Retinal pigment epithelial cell (primary cell): ENCODE results near the gene MYDGF.

ENCODE experiments used
- DNase-seq: peaks from one replicate; pipeline ENCODE4 v3.0.0-alpha.2; 2010; ENCODE audit warnings: low read depth
- H3K4me3 ChIP-seq: 2 replicates; pipeline ENCODE4 v1.5.1; 2011; ENCODE audit warnings: mild to moderate bottlenecking, low read length, control low read depth, moderate library complexity
- TF ChIP-seq, protein P1 (sequence below): conservative IDR thresholded peaks from 2 replicates; pipeline ENCODE4 v1.5.1; 2011; ENCODE audit warnings: low read depth, low read length, control low read depth, inconsistent platforms

Gene MYDGF

GRCh38 chr19:4652075-4652474, 18.1 kb downstream of the MYDGF start:
- TF ChIP-seq, protein P1, sequence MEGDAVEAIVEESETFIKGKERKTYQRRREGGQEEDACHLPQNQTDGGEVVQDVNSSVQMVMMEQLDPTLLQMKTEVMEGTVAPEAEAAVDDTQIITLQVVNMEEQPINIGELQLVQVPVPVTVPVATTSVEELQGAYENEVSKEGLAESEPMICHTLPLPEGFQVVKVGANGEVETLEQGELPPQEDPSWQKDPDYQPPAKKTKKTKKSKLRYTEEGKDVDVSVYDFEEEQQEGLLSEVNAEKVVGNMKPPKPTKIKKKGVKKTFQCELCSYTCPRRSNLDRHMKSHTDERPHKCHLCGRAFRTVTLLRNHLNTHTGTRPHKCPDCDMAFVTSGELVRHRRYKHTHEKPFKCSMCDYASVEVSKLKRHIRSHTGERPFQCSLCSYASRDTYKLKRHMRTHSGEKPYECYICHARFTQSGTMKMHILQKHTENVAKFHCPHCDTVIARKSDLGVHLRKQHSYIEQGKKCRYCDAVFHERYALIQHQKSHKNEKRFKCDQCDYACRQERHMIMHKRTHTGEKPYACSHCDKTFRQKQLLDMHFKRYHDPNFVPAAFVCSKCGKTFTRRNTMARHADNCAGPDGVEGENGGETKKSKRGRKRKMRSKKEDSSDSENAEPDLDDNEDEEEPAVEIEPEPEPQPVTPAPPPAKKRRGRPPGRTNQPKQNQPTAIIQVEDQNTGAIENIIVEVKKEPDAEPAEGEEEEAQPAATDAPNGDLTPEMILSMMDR: no peak
- H3K4me3 ChIP-seq: no peak overlapping the region
- no peak for DNase-seq

GRCh38 chr19:4650159-4650558, 20.0 kb downstream of the MYDGF start:
- TF ChIP-seq, protein P1: no peak
- DNase-seq: no peak
- H3K4me3 ChIP-seq: no peak overlapping the region

- DNase-seq: no peak
- no peak overlapping the region for H3K4me3 ChIP-seq
- TF ChIP-seq, protein P1: no peak
Observed at GRCh38 chr19:4649392-4650047, 20.6 kb downstream of the MYDGF start.

GRCh38 chr19:4647676-4648644, 22.2 kb downstream of the MYDGF start:
- no peak overlapping the region for H3K4me3 ChIP-seq
- TF ChIP-seq, protein P1: no peak
- DNase-seq: no peak

- TF ChIP-seq, protein P1: no peak
- no peak for DNase-seq
- H3K4me3 ChIP-seq: no peak overlapping the region
Observed at GRCh38 chr19:4645718-4646117, 24.4 kb downstream of the MYDGF start.

DNA sequence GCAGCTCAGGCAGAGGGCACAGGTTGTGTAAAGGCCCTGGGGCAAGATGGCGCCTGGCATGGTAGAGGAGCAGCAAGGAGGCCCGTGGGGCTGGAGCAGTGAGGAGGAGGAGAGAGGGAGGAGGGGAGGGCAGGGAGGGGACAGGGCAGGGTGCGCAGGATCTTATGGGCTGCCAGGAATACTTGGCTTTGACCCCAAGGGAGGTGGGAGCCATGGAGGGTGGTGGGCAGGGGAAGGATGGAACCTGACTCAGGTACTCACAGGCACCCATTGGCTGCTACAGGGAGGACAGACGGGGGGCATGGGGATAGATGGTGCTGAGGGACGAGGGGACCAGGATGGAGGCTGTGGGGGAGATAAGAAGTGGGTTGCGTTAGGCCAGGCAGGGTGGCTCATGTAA, 27.5 kb downstream of the MYDGF start:
- TF ChIP-seq, protein P1: no peak
- H3K4me3 ChIP-seq: no peak overlapping the region
- no peak for DNase-seq

GRCh38 chr19:4641132-4641531, 29.0 kb downstream of the MYDGF start:
- H3K4me3 ChIP-seq: no peak overlapping the region
- DNase-seq: no peak
- TF ChIP-seq, protein P1: no peak
